SH-SY5Y (cell line): ENCODE data around the gene PDE4D.

ENCODE experiments used
- GATA2 ChIP-seq: IDR thresholded peaks from 2 replicates; pipeline ENCODE4 v1.6.1; 2011; ENCODE audit warnings: mild to moderate bottlenecking, low read depth, low read length
- GATA3 ChIP-seq: IDR thresholded peaks from 2 replicates; pipeline ENCODE4 v1.6.1; 2011; ENCODE audit warnings: low read depth, mild to moderate bottlenecking, low read length, moderate library complexity

GRCh38 chr5:59317774-59318205 lies 575.7 kb downstream of the PDE4D start:
- TF ChIP-seq GATA2 = no peak
- TF ChIP-seq GATA3 = no peak
